Astrocyte (in vitro differentiated cells and primary cell): Measurements from ENCODE around the gene PPP4R2. TPM values are rescaled to one million over a fixed set of nuclear protein-coding genes. Genes with fewer than 3 reads are reported as not detected.

Experiments
- DNase-seq: peaks from one replicate; pipeline ENCODE4 v3.0.0-alpha.2; 2010; ENCODE audit warnings: low read depth
- FAIRE-seq: peaks from 2 replicates; lab custom pipeline; 2011; peaks lifted over from hg19 to GRCh38; lab: Jason Lieb, UNC
- H2AFZ ChIP-seq: 2 replicates; pipeline ENCODE4 v1.6.0; 2012; ENCODE audit warnings: low read depth, low read length, inconsistent platforms
- H3K27ac ChIP-seq: 2 replicates; pipeline ENCODE4 v1.5.1; 2011; ENCODE audit warnings: low read depth, low read length, inconsistent platforms
- H3K27me3 ChIP-seq: 2 replicates; pipeline ENCODE4 v1.6.0; 2011; ENCODE audit warnings: low read length, inconsistent platforms; ENCODE audit not compliant: insufficient read depth
- H3K36me3 ChIP-seq: 2 replicates; pipeline ENCODE4 v1.5.1; 2011; ENCODE audit warnings: low read length, inconsistent platforms; ENCODE audit not compliant: insufficient read depth
- H3K4me1 ChIP-seq: 2 replicates; pipeline ENCODE4 v1.5.1; 2011; ENCODE audit warnings: low read length, inconsistent platforms; ENCODE audit not compliant: insufficient read depth
- H3K4me2 ChIP-seq: 2 replicates; pipeline ENCODE4 v1.6.0; 2012; ENCODE audit warnings: low read length, inconsistent platforms
- H3K4me3 ChIP-seq: 2 replicates; pipeline ENCODE4 v1.5.1; 2011; ENCODE audit warnings: low read depth, mild to moderate bottlenecking, low read length, inconsistent platforms; ENCODE audit not compliant: insufficient read depth
- H3K79me2 ChIP-seq: 2 replicates; pipeline ENCODE4 v1.6.0; 2012; ENCODE audit warnings: mild to moderate bottlenecking, low read length, inconsistent platforms; ENCODE audit not compliant: insufficient read depth
- H3K9ac ChIP-seq: 2 replicates; pipeline ENCODE4 v1.6.0; 2012; ENCODE audit warnings: mild to moderate bottlenecking, low read length, inconsistent platforms
- H3K9me3 ChIP-seq: 2 replicates; pipeline ENCODE4 v1.5.1; 2012; ENCODE audit warnings: low read depth, mild to moderate bottlenecking, low read length, inconsistent platforms; ENCODE audit not compliant: insufficient read depth
- H4K20me1 ChIP-seq: 2 replicates; pipeline ENCODE4 v1.6.0; 2012; ENCODE audit warnings: low read length, inconsistent platforms; ENCODE audit not compliant: insufficient read depth
- H3K27ac Mint-ChIP-seq: one replicate; pipeline ENCODE4 v1.8.0; 2021; ENCODE audit warnings: mild to moderate bottlenecking, mixed read lengths; ENCODE audit not compliant: unreplicated experiment
- H3K27me3 Mint-ChIP-seq: one replicate; pipeline ENCODE4 v1.8.0; 2021; ENCODE audit warnings: low read depth, mixed read lengths; ENCODE audit not compliant: unreplicated experiment
- H3K36me3 Mint-ChIP-seq: one replicate; pipeline ENCODE4 v1.8.0; 2021; ENCODE audit warnings: low read depth, mixed read lengths; ENCODE audit not compliant: unreplicated experiment
- H3K4me1 Mint-ChIP-seq: one replicate; pipeline ENCODE4 v1.8.0; 2021; ENCODE audit warnings: low read depth, mixed read lengths; ENCODE audit not compliant: unreplicated experiment
- H3K4me3 Mint-ChIP-seq: one replicate; pipeline ENCODE4 v1.8.0; 2021; ENCODE audit warnings: mild to moderate bottlenecking, moderate library complexity, mixed read lengths; ENCODE audit not compliant: unreplicated experiment
- H3K9me3 Mint-ChIP-seq: one replicate; pipeline ENCODE4 v1.8.0; 2021; ENCODE audit warnings: mild to moderate bottlenecking, mixed read lengths; ENCODE audit not compliant: unreplicated experiment
- CTCF ChIP-seq: IDR thresholded peaks from 2 replicates; pipeline ENCODE4 v1.5.1; 2011; ENCODE audit warnings: low read depth, mild to moderate bottlenecking, inconsistent platforms, low read length, moderate library complexity; ENCODE audit not compliant: insufficient read depth
- EZH2 ChIP-seq: IDR thresholded peaks from 2 replicates; pipeline ENCODE4 v1.6.1; 2012; ENCODE audit warnings: mild to moderate bottlenecking, low read length, inconsistent platforms; ENCODE audit not compliant: insufficient read depth
- total RNA-seq: library from RNA; stranded (reverse); gene quantifications from 2 replicates; pipeline ENCODE4 v1.2.1, GENCODE V29; 2021

The PPP4R2 gene
- total RNA-seq, 1 donor from 2014 or later, result 98.5 TPM

DNA sequence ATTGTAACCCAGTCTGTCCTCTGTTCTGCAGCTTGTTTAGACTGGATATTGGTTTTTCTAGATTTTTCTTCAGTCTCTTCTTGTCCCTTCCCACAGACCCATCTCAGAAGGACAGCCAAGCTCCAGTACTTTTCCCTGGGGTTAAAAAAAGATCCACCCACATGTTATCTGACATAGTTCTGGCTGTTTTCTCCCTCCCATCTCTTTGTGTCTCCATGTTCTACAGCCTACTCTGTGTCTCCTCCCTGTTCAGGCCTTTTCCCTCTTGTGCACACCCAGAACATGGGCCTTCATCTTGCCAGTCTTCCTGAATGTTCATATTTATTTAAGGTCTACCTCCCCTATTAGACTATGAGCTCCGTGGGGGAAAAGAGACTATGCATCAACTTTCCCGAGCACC is 5.1 kb upstream of the PPP4R2 start:
- H3K36me3 Mint-ChIP-seq, result no peaks in the 10 kb centered on the region
- no peak overlapping the region for H3K4me3 Mint-ChIP-seq
- H4K20me1 ChIP-seq, result no peaks in the 10 kb centered on the region
- H3K27me3 Mint-ChIP-seq, result no peaks in the 10 kb centered on the region
- H3K4me1 ChIP-seq, result peaks cover 4% of the 10 kb centered on the region
- H3K79me2 ChIP-seq, result peaks cover 3% of the 10 kb centered on the region
- H2AFZ ChIP-seq, result no peak overlapping the region
- H3K36me3 ChIP-seq, result no peaks in the 10 kb centered on the region
- H3K4me3 ChIP-seq, result no peak overlapping the region
- no peaks in the 10 kb centered on the region for H3K27me3 ChIP-seq
- no peak for TF ChIP-seq EZH2
- no peak for TF ChIP-seq CTCF
- no peak overlapping the region for H3K27ac ChIP-seq
- no peak for DNase-seq
- H3K4me1 Mint-ChIP-seq, result peaks cover 9% of the 10 kb centered on the region
- no peak for FAIRE-seq
- no peak overlapping the region for H3K4me2 ChIP-seq
- H3K9ac ChIP-seq, result no peak overlapping the region
- no peaks in the 10 kb centered on the region for H3K9me3 Mint-ChIP-seq
- no peak overlapping the region for H3K27ac Mint-ChIP-seq
- H3K9me3 ChIP-seq, result no peaks in the 10 kb centered on the region

- H3K27me3 ChIP-seq, result no peaks in the 10 kb centered on the region
- H3K27ac Mint-ChIP-seq, result no peak overlapping the region
- H3K27me3 Mint-ChIP-seq, result no peaks in the 10 kb centered on the region
- peaks cover 19% of the 10 kb centered on the region for H3K79me2 ChIP-seq
- H3K4me3 Mint-ChIP-seq, result no peak overlapping the region
- H3K4me1 Mint-ChIP-seq, result peaks cover 9% of the 10 kb centered on the region
- no peaks in the 10 kb centered on the region for H3K9me3 ChIP-seq
- TF ChIP-seq EZH2, result no peak
- TF ChIP-seq CTCF, result no peak
- no peak overlapping the region for H3K4me3 ChIP-seq
- H3K4me1 ChIP-seq, result peaks cover 4% of the 10 kb centered on the region
- no peak overlapping the region for H3K27ac ChIP-seq
- H2AFZ ChIP-seq, result no peak overlapping the region
- H3K9ac ChIP-seq, result no peak overlapping the region
- no peak for FAIRE-seq
- H3K36me3 ChIP-seq, result no peaks in the 10 kb centered on the region
- H4K20me1 ChIP-seq, result peaks cover 11% of the 10 kb centered on the region
- no peaks in the 10 kb centered on the region for H3K9me3 Mint-ChIP-seq
- H3K4me2 ChIP-seq, result no peak overlapping the region
- H3K36me3 Mint-ChIP-seq, result no peaks in the 10 kb centered on the region
- no peak for DNase-seq
Measured at GRCh38 chr3:72993391-72993790, 3.2 kb upstream of the PPP4R2 start.

DNA sequence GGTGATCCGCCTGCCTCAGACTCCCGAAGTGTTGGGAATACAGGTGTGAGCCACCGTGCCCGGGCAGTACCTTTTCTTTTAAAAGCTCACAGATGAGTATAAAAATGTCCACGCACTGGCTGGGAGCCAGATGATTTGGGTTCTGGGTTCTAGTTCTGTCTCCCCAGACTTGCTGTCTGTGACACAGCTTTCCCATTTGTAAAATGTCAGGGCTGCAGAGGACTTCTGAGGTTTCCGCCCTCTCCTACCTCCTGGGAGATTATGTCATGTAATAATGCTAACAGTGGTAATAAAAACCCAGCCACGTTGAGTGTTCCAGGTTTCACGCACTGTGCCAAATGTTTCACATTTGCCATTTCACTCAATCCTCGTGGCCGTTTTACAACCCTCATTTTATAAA is 1.3 kb upstream of the PPP4R2 start:
- TF ChIP-seq CTCF (no peak), EZH2 (no peak)
- Histone ChIP-seq H3K27me3 (no peaks in the 10 kb centered on the region), H3K9ac (no peak overlapping the region), H3K36me3 (peaks cover 6% of the 10 kb centered on the region), H3K4me1 (peaks cover 18% of the 10 kb centered on the region), H3K79me2 (peaks cover 38% of the 10 kb centered on the region), H3K4me2 (no peak overlapping the region), H3K27ac (no peak overlapping the region), H3K9me3 (no peaks in the 10 kb centered on the region), H3K4me3 (no peak overlapping the region), H2AFZ (no peak overlapping the region), H4K20me1 (peaks cover 30% of the 10 kb centered on the region)
- H3K36me3 Mint-ChIP-seq, result no peaks in the 10 kb centered on the region
- DNase-seq, result no peak
- H3K27me3 Mint-ChIP-seq, result no peaks in the 10 kb centered on the region
- H3K4me1 Mint-ChIP-seq, result peaks cover 14% of the 10 kb centered on the region
- no peaks in the 10 kb centered on the region for H3K9me3 Mint-ChIP-seq
- peak overlapping the region; percentile 23 for H3K4me3 Mint-ChIP-seq
- no peak for FAIRE-seq
- H3K27ac Mint-ChIP-seq, result peak overlapping the region; percentile 13
